Measurements from ENCODE around the gene KAZN.

KAZN gene

GRCh38 chr1:14857436-14858195 lies 259.1 kb downstream of the KAZN start:
- no peak for DNase-seq (ENCODE audit: low spot score)

- DNase-seq (ENCODE audit: low spot score) = no peak
Observed at GRCh38 chr1:14862114-14862771, 263.8 kb downstream of the KAZN start.

DNA sequence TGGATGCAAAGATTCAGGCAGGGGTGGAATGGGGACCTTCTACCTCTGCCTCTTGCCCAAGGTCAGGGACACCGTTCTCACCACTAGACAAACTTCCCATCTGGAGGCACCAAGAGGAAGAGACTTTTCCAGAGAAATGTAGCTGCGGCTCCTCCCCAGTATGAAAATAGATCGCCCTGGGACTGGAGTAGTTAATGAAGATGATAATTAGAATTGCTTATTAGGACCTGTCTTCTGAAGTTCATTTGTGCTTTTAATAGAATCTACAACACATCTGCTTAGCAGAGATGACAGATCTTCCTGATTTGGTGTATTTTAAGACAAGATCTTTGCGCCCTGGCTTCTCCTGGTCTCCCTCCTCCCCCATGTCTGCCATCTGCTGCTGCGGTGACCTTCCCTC lies 266.6 kb downstream of the KAZN start:
- DNase-seq (ENCODE audit: low spot score) = no peak

- no peak for DNase-seq (ENCODE audit: low spot score)
Observed at GRCh38 chr1:14866911-14867612, 268.6 kb downstream of the KAZN start.

GRCh38 chr1:14869187-14869586 lies 270.7 kb downstream of the KAZN start:
- DNase-seq (ENCODE audit: low spot score) = peak; percentile 39

DNA sequence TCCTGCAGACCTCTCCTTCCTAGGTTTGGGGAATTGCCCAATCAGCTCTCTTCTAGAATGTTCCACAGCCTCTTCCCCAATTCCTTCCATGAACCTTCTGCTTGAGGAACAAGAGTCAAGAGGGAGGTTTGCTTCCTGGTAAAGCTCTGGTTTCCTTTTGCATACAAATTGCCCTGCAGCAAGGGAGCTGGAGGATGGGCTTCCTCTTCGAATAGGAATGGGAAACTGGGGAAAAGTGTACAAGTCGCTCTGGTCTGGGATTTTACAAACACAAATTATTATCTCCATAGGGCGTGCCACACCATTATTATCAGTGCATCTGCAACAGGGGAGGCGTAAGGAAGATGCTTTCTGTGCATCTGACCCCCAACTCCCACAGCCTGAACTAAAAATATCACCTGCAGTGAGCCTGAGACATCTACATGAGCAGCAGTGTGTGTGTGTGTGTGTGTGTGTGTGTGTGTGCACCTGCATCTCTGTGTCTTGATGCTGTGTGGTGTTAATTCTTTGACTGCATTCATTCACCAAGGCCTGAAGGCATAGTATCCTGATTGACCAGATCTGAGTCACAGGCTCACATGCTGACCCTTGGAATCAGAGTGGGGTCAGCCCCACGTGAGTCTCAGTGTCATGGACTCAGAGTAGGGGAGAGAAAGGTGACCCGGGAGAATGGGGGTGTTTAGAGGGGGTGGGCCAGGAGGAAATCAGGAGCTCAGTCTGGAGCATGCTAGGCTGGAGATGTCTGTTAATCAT lies 272.9 kb downstream of the KAZN start:
- DNase-seq (ENCODE audit: low spot score) = no peak

DNA sequence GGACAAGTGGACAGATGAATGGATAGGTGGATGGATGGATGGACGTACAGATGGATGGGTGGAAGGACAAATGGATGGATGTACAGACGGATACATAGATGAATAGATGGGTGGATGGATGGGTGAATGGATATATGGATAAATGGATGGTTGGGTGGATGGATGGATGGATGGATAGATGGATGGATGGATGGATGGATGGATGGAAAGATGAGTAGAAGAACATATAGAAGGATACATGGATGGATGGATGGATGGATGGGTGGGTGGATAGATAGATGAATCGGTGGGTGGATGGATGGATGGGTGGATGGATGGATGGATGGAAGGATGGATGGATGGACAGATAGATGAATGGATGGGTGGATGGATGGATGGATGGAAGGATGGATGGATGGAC lies 274.3 kb downstream of the KAZN start:
- no peak for DNase-seq (ENCODE audit: low spot score)

GRCh38 chr1:14873677-14874076 lies 275.2 kb downstream of the KAZN start:
- DNase-seq (ENCODE audit: low spot score) = no peak

- DNase-seq (ENCODE audit: low spot score) = no peak
Observed at GRCh38 chr1:14875524-14876509, 277.3 kb downstream of the KAZN start.

- DNase-seq (ENCODE audit: low spot score) = no peak
Observed at GRCh38 chr1:14876747-14877146, 278.3 kb downstream of the KAZN start.

DNA sequence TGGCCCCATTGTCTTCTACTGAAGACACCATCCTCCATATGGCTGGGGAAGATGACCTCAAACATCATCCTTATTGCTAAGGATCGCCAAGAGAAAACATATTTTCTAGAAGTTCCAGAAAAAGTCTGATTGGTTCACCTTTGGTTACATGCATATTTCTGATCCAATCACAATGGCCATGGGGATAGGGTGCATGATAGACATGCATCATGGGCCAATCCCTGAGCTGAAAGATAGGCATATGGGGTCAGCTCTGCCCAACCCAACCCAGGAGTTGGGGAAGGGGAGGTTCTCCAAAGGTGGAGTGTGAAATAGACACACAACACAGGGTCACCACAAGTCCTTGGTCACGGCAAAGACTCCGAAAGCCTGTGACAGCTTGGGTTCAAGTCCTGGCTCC lies 278.7 kb downstream of the KAZN start:
- DNase-seq (ENCODE audit: low spot score) = no peak

DNA sequence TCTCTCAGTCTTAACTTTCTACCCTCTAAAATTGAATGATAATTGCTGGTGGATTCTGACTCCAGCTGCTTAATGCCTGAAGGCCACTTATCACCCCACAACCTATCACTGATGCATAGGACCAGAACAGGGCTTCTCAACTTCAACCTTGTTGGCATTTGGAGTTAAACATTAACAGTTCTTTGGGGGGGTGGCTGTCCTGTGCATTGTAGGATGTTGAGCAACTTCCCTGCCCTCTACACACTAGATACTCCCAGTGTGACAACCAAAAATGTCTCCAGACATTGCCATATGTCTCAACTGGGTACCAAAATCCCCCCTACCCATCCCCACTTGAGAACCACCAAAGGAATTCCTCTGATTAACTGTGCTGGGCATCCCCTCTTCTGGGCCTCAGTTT lies 279.6 kb downstream of the KAZN start:
- no peak for DNase-seq (ENCODE audit: low spot score)

- DNase-seq (ENCODE audit: low spot score) = no peak
Observed at GRCh38 chr1:14878951-14879350, 280.5 kb downstream of the KAZN start.

DNA sequence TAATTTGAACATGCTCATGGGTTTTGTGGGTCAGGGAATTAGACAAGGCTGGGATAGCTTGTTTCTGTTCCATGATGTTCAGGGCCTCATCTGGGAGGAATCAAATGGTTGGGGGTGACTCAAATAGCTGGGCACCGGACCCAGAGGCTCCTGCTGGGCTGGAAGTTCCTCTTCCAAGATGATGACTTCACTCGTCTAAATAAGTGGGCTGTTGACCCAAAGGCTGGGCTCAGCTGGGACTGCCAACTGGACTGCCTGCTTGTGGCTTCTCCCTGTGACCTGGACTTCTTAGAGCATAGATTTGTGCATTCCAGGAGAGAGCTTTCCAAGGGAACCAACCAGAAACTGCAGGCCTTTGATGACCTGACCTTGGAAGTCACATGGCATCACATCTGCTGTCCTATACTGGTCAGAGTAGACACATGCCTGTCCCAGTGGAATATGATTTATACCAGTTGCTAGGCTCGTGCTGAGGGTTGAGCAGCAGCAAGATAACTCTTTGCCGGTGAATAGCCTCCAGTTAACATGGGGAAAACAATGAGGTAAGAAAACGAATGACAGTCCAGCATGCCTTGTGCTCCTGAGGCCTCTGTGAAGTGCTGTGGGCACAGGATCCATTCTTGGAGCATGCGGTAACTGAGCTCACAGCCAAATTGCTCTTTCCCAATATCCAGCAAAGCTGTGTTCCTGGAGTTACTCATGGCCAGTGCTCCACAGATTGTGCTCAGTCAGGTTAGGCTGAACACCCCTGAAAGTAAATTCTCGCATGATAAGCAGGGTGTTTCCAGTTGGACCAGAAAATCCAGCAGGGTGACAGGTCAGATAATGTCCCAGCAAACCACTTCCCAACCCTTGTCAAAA lies 282.2 kb downstream of the KAZN start:
- peak; percentile 87 for DNase-seq (ENCODE audit: low spot score)

GRCh38 chr1:14881775-14882672 lies 283.5 kb downstream of the KAZN start:
- DNase-seq (ENCODE audit: low spot score) = no peak

DNA sequence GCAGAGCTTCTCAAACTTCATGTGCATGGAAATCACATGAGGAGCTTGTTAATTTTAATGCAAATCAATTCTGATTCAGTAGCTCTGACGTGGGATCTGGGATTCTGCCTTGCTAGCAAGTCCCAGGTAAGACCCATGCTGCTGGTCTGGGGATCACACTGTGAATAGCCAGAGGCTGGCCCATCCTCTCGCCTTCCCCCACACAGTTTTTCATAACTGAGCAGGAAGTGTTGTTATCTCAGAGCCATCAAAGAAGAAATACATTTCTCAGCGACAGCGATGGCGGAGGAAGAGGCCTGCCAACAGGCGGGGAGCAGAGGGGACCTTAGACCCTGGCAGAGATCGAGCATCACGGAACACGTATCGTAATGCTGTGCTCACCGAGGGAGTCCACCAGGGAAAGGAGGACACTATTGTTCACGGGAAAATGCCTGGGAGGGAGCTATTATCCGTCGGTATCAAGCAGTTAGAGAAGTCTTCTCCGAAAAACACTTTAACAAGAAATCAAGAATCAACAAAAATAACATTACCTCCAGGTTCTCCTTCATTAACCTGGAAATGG lies 286.2 kb downstream of the KAZN start:
- DNase-seq (ENCODE audit: low spot score) = no peak

DNA sequence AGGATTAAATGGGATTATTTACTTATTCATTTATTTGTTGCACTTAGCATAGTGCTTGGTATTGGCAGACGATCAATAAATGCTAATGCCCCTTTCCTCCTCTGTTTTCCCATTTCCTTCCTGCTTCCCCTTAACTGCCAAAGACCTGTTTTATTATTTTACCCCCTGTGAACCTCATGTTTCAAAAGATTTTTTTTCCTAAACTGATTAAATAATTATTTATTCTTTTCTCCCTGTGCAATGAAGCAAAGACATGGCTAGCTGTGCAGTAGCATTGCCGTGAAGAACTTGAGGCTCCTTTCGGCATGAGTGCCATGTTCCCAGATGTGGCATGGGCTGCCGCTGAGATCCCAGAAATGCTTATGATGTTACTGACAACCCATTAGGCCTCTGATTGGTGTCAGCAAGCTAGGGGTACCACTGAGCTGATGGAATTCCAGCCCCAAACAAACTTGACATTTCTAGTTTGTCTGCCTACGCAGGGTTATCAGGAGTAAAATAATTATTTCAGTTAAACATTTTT lies 288.6 kb downstream of the KAZN start:
- no peak for DNase-seq (ENCODE audit: low spot score)

GRCh38 chr1:14887764-14888350 lies 289.4 kb downstream of the KAZN start:
- DNase-seq (ENCODE audit: low spot score) = no peak

All from AG08395 (cell line).